ENCODE results near the gene DAAM2.

The DAAM2 gene

DNA sequence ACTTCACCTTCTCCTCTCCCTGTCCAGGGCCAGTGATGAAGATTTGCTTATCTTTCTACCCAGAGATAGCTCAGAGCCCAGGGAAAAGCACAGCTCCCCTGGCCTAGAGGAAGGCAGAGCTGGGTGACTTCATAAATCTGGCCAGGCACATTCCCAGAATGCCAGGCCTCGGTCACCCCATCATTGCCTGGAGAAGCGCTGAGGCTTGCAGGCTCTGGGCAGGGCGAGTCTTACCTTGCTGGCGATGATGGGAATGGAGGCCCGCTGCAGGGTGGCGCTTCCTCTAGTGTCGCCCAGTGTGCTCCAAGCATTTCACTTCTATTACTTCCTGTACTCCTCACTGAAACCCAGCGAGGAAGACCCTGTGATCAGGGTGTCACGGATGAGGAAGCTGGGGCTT, 60.1 kb downstream of the DAAM2 start:
- DNase-seq (ENCODE audit: extremely low spot score), result no peak
- TF ChIP-seq FOXM1 (IDR thresholded peaks at IDR 0.05; ENCODE audit: borderline replicate concordance) (no peak), LEF1 (IDR thresholded peaks at IDR 0.05; ENCODE audit: borderline replicate concordance) (no peak), ZNF384 (IDR thresholded peaks at IDR 0.05) (no peak), HDGF (IDR thresholded peaks at IDR 0.05; ENCODE audit: borderline replicate concordance) (no peak), NFRKB (IDR thresholded peaks at IDR 0.05) (no peak), ARNT (IDR thresholded peaks at IDR 0.05) (no peak), TARDBP (IDR thresholded peaks at IDR 0.05) (no peak), FOXK2 (IDR thresholded peaks at IDR 0.05) (no peak), L3MBTL2 (conservative IDR thresholded peaks at IDR 0.05) (no peak), BHLHE40 (IDR thresholded peaks at IDR 0.05; ENCODE audit: borderline replicate concordance) (no peak), CTBP1 (IDR thresholded peaks at IDR 0.05; ENCODE audit: borderline replicate concordance) (no peak), SUZ12 (IDR thresholded peaks at IDR 0.05) (no peak), FOXA1 (IDR thresholded peaks at IDR 0.05) (no peak)
- POLR2A ChIA-PET, result no interaction called here
- CTCF ChIA-PET, result interaction anchor here (1.2 kb wide), 1 partner anchor 13 kb away, joined by 4 read pairs; no protein-coding TSS in a partner anchor

DNA sequence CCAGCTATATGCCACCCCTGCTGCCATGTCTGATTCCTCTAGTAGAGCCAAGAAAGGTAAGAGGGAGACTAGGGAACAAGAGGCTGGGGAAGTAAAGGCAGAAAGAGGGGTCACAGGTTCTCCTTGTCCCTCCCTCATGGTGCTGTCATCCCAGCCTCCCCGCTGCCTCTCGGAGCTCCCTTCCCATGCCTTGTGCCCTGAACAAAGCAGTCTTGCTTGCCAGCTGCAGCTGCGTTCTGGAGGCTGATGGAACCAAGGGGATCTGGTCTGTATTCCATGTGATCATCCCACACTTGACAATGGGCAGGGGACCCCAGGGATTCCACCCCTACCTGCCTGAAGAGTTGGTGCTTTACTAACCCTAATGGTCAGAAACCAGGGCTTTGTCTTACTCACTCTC, 61.4 kb downstream of the DAAM2 start:
- DNase-seq (ENCODE audit: extremely low spot score), result no peak
- POLR2A ChIA-PET, result no interaction called here
- TF ChIP-seq NFRKB (IDR thresholded peaks at IDR 0.05) (no peak), TARDBP (IDR thresholded peaks at IDR 0.05) (no peak), L3MBTL2 (conservative IDR thresholded peaks at IDR 0.05) (no peak), FOXM1 (IDR thresholded peaks at IDR 0.05; ENCODE audit: borderline replicate concordance) (no peak), ZNF384 (IDR thresholded peaks at IDR 0.05) (no peak), SP1 (IDR thresholded peaks at IDR 0.05) (no peak), SUZ12 (IDR thresholded peaks at IDR 0.05) (no peak), FOXA1 (IDR thresholded peaks at IDR 0.05) (no peak), LEF1 (IDR thresholded peaks at IDR 0.05; ENCODE audit: borderline replicate concordance) (no peak), CTBP1 (IDR thresholded peaks at IDR 0.05; ENCODE audit: borderline replicate concordance) (no peak), FOXK2 (IDR thresholded peaks at IDR 0.05) (no peak), HDGF (IDR thresholded peaks at IDR 0.05; ENCODE audit: borderline replicate concordance) (no peak)
- CTCF ChIA-PET, result interaction anchor here (1.2 kb wide), 1 partner anchor 12 kb away, joined by 4 read pairs; no protein-coding TSS in a partner anchor

DNA sequence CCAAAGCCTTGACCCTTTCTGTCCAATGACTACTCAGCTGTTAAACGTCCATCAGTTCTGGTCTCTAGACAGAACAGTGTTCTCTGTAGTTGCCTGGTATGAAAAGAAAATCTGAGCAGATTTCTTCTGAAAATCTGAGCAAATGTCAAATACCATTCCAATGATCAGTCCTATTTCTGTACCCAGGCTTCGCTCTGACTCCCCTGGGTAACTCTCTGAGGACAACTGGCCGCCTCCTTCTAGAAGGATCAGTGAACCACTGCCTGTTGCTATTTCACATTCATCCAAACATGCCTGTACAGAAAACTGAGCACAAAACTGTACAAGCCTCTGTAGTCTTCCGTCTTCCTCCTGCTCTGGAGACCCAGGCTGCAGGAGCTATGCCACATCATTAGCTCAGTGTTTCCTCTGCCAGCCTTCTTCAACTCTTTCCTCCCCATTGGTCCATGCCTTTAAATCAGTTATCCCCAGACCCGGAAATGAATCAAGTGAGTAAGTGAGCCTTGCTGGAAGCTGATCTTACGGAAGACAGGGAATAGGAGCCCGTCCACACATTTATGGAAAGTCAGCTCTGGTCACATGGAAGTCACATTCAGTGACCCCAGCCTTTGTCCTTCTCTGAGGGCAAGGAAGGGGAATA, 63.3 kb downstream of the DAAM2 start:
- POLR2A ChIA-PET, result no interaction called here
- CTCF ChIA-PET, result interaction anchor here (0.6 to 0.7 kb wide), 2 partner anchors 10 to 486 kb away, joined by 3 read pairs; no protein-coding TSS in a partner anchor
- no peak for DNase-seq (ENCODE audit: extremely low spot score)
- no peak for TF ChIP-seq FOXK2 (IDR thresholded peaks at IDR 0.05)
- TF ChIP-seq NFRKB (IDR thresholded peaks at IDR 0.05), result no peak
- no peak for TF ChIP-seq HDGF (IDR thresholded peaks at IDR 0.05; ENCODE audit: borderline replicate concordance)
- no peak for TF ChIP-seq FOXM1 (IDR thresholded peaks at IDR 0.05; ENCODE audit: borderline replicate concordance)
- TF ChIP-seq LEF1 (IDR thresholded peaks at IDR 0.05; ENCODE audit: borderline replicate concordance), result no peak
- TF ChIP-seq ZNF384 (IDR thresholded peaks at IDR 0.05), result no peak
- TF ChIP-seq TARDBP (IDR thresholded peaks at IDR 0.05), result no peak
- no peak for TF ChIP-seq FOXA1 (IDR thresholded peaks at IDR 0.05)
- TF ChIP-seq BHLHE40 (IDR thresholded peaks at IDR 0.05; ENCODE audit: borderline replicate concordance), result no peak
- TF ChIP-seq SUZ12 (IDR thresholded peaks at IDR 0.05), result no peak

DNA sequence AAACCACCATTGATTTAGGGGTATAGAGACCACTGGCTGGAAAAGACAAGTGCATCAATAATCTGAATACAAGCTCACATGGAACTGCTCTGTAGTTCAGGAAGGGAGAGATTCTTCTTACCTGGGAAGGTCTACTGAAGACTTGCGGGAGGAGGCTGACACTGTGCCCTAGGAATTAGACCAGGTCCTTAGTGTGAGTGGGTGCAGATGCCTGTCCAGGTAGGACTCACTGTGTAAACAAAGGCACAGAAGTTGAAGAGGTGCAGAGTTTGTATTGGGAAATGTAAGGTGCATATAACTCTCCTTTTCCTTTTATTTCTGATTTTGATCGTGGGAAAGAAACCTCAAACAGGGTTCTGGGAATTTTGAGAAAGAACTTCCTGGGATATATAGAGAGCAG, 66.8 kb downstream of the DAAM2 start:
- POLR2A ChIA-PET, result no interaction called here
- no peak for DNase-seq (ENCODE audit: extremely low spot score)
- TF ChIP-seq FOXM1 (IDR thresholded peaks at IDR 0.05; ENCODE audit: borderline replicate concordance) (no peak), L3MBTL2 (conservative IDR thresholded peaks at IDR 0.05) (no peak), SUZ12 (IDR thresholded peaks at IDR 0.05) (no peak), LEF1 (IDR thresholded peaks at IDR 0.05; ENCODE audit: borderline replicate concordance) (no peak), HDGF (IDR thresholded peaks at IDR 0.05; ENCODE audit: borderline replicate concordance) (no peak), NFRKB (IDR thresholded peaks at IDR 0.05) (no peak), BHLHE40 (IDR thresholded peaks at IDR 0.05; ENCODE audit: borderline replicate concordance) (no peak), SP1 (IDR thresholded peaks at IDR 0.05) (no peak), CTBP1 (IDR thresholded peaks at IDR 0.05; ENCODE audit: borderline replicate concordance) (no peak), ARNT (IDR thresholded peaks at IDR 0.05) (no peak), ELF4 (IDR thresholded peaks at IDR 0.05) (no peak), ZNF384 (IDR thresholded peaks at IDR 0.05) (no peak), TARDBP (IDR thresholded peaks at IDR 0.05) (no peak)
- TF ChIP-seq, protein P1, sequence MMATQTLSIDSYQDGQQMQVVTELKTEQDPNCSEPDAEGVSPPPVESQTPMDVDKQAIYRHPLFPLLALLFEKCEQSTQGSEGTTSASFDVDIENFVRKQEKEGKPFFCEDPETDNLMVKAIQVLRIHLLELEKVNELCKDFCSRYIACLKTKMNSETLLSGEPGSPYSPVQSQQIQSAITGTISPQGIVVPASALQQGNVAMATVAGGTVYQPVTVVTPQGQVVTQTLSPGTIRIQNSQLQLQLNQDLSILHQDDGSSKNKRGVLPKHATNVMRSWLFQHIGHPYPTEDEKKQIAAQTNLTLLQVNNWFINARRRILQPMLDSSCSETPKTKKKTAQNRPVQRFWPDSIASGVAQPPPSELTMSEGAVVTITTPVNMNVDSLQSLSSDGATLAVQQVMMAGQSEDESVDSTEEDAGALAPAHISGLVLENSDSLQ (IDR thresholded peaks at IDR 0.05), result no peak
- CTCF ChIA-PET, result no interaction called here

DNA sequence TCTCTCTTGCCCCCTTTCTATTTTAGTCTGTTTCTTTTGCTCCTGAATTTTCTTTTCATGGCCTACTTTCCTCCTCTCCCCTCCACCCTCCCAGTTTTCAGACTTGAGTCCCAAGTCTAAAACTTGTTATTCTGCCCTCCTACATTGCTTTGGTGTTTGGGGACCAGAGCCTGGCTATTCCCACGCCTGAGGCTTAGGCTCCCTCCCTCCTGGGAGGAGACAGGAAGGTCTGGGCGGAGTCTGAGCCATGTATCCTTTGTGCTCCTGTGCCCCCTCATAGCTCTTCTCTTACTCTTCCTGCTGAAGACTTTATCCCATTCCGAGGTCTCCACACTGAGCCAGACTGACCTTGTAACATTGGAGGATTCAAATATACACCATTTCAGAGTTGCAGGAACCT, 69.5 kb downstream of the DAAM2 start:
- POLR2A ChIA-PET, result no interaction called here
- DNase-seq (ENCODE audit: extremely low spot score), result no peak
- CTCF ChIA-PET, result no interaction called here

More for the DNA sequence above, 69.5 kb downstream of the DAAM2 start:
- TF ChIP-seq, protein P1 (IDR thresholded peaks at IDR 0.05), result no peak
- TF ChIP-seq NFRKB (IDR thresholded peaks at IDR 0.05), result no peak
- no peak for TF ChIP-seq ARNT (IDR thresholded peaks at IDR 0.05)
- no peak for TF ChIP-seq HDGF (IDR thresholded peaks at IDR 0.05; ENCODE audit: borderline replicate concordance)
- TF ChIP-seq SP1 (IDR thresholded peaks at IDR 0.05), result no peak
- no peak for TF ChIP-seq L3MBTL2 (conservative IDR thresholded peaks at IDR 0.05)
- no peak for TF ChIP-seq BHLHE40 (IDR thresholded peaks at IDR 0.05; ENCODE audit: borderline replicate concordance)
- TF ChIP-seq ZNF384 (IDR thresholded peaks at IDR 0.05), result no peak
- no peak for TF ChIP-seq CTBP1 (IDR thresholded peaks at IDR 0.05; ENCODE audit: borderline replicate concordance)
- TF ChIP-seq FOXA1 (IDR thresholded peaks at IDR 0.05), result no peak
- no peak for TF ChIP-seq FOXK2 (IDR thresholded peaks at IDR 0.05)
- TF ChIP-seq LEF1 (IDR thresholded peaks at IDR 0.05; ENCODE audit: borderline replicate concordance), result no peak
- no peak for TF ChIP-seq ELF4 (IDR thresholded peaks at IDR 0.05)
- no peak for TF ChIP-seq TARDBP (IDR thresholded peaks at IDR 0.05)
- no peak for TF ChIP-seq SUZ12 (IDR thresholded peaks at IDR 0.05)
- TF ChIP-seq FOXM1 (IDR thresholded peaks at IDR 0.05; ENCODE audit: borderline replicate concordance), result no peak
